ENCODE data around the gene YAP1. TPM values are rescaled to one million over a fixed set of nuclear protein-coding genes. Genes with fewer than 3 reads are reported as not detected.

YAP1 gene
- total and polyA plus RNA-seq, 7 experiments from 2014 or later, result 0.15 TPM; not detected in 6

DNA sequence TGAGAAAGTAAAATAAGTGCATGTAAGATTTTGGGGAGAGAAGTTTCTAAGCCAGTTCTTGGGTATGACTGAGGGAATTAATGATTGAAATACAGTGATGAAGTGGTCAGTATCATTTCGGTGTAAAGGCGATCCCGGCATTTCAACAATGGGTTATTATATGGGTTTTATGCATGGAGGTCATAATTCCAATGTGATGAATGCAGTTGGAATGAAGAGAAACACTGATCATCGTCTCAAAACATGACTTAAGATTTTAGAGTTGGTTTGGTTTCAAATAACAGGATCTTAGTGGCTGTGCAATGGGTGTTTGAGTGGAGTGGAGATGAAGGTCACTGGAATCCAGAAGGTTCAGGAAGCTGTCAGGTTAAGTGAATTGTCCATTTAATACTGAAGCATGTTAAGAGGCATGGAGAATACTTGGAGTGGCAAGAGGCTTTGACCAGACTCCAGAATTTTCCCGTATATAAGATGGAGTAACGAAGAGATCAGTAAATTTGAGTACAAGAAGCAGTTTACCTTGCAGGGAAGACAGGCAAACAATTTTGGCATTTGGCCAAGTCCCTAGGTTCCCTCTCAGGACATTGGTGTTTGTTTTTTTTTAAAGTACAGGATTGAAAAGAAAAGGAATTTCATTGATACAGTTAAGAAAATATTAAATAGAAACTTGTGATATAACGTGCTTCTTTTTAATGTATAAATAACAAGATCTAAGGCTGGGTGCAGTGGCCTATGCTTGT lies 110.7 kb downstream of the YAP1 start:
- intact Hi-C loops (cut with micrococcal nuclease), result no loop called here
- CTCF ChIA-PET, result no interaction called here

DNA sequence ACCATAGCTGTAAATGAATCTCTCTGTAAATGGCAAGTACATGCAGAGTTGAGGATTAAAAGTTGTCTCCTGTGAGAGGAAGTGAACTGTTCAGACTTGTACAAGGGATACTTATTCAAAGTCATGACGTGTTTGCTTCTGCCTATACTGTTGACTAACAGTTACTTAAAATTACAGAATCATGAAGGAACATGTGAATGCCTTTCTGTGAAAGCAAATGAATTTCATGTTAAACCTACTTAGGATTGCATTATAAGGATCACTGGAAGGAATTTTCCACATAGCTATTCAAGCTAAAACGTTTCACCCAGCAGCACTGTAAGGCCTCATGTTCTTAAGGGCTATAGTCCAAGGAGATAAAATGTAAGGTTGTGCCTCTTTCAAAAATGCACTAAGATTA lies 113.6 kb downstream of the YAP1 start:
- ChIA-PET POLR2A (no interaction called here), CTCF (no interaction called here)
- Mint-ChIP-seq H3K4me3 (no peak overlapping the region), H3K4me1 (peaks cover 0 to 3% (median 0%) of the 10 kb centered on the region in 7 donors), H3K27ac (no peak overlapping the region), H3K27me3 (peaks cover 0 to 10% (median 10%) of the 10 kb centered on the region in 5 donors), H3K36me3 (no peaks in the 10 kb centered on the region), H3K9me3 (no peaks in the 10 kb centered on the region)
- Histone ChIP-seq H3K4me1 (ENCODE audit: control insufficient read depth in 2 of 2, insufficient read depth in 2 of 2, low read length in 2 of 2) (no peaks in the 10 kb centered on the region), H3K27ac (ENCODE audit: low read depth, low read length) (no peak overlapping the region), H3K36me3 (ENCODE audit: control insufficient read depth in 2 of 3, insufficient read depth in 3 of 3, low read length in 3 of 3) (no peaks in the 10 kb centered on the region), H3K4me3 (ENCODE audit: low read length) (no peak overlapping the region), H3K27me3 (ENCODE audit: control insufficient read depth in 2 of 2, insufficient read depth in 2 of 2, low read length in 2 of 2) (peaks cover 0 to 7% of the 10 kb centered on the region in 2 donors), H3K9me3 (ENCODE audit: control insufficient read depth in 2 of 3, low read length in 3 of 3) (no peaks in the 10 kb centered on the region)
- intact Hi-C loops (cut with micrococcal nuclease), result no loop called here
- no peak for ATAC-seq
- no peak for DNase-seq

More for the DNA sequence above, 110.7 kb downstream of the YAP1 start:
- H3K27ac Mint-ChIP-seq, result no peak overlapping the region
- H3K36me3 ChIP-seq (ENCODE audit: control insufficient read depth in 2 of 3, insufficient read depth in 3 of 3, low read length in 3 of 3), result no peaks in the 10 kb centered on the region
- no peak for DNase-seq
- no peaks in the 10 kb centered on the region for H3K36me3 Mint-ChIP-seq
- H3K9me3 ChIP-seq (ENCODE audit: control insufficient read depth in 2 of 3, low read length in 3 of 3), result no peaks in the 10 kb centered on the region
- no peak overlapping the region for H3K27ac ChIP-seq (ENCODE audit: low read depth, low read length)
- H3K4me1 Mint-ChIP-seq, result peaks cover 0 to under 1% (median 0%) of the 10 kb centered on the region in 7 donors
- no peak for ATAC-seq
- no peak overlapping the region for H3K4me3 Mint-ChIP-seq
- peaks cover 7 to 15% (median 9%) of the 10 kb centered on the region in 5 donors for H3K27me3 Mint-ChIP-seq
- H3K9me3 Mint-ChIP-seq, result no peaks in the 10 kb centered on the region
- peaks cover 0 to 7% of the 10 kb centered on the region in 2 donors for H3K27me3 ChIP-seq (ENCODE audit: control insufficient read depth in 2 of 2, insufficient read depth in 2 of 2, low read length in 2 of 2)
- POLR2A ChIA-PET, result no interaction called here
- no peaks in the 10 kb centered on the region for H3K4me1 ChIP-seq (ENCODE audit: control insufficient read depth in 2 of 2, insufficient read depth in 2 of 2, low read length in 2 of 2)
- no peak overlapping the region for H3K4me3 ChIP-seq (ENCODE audit: low read length)

DNA sequence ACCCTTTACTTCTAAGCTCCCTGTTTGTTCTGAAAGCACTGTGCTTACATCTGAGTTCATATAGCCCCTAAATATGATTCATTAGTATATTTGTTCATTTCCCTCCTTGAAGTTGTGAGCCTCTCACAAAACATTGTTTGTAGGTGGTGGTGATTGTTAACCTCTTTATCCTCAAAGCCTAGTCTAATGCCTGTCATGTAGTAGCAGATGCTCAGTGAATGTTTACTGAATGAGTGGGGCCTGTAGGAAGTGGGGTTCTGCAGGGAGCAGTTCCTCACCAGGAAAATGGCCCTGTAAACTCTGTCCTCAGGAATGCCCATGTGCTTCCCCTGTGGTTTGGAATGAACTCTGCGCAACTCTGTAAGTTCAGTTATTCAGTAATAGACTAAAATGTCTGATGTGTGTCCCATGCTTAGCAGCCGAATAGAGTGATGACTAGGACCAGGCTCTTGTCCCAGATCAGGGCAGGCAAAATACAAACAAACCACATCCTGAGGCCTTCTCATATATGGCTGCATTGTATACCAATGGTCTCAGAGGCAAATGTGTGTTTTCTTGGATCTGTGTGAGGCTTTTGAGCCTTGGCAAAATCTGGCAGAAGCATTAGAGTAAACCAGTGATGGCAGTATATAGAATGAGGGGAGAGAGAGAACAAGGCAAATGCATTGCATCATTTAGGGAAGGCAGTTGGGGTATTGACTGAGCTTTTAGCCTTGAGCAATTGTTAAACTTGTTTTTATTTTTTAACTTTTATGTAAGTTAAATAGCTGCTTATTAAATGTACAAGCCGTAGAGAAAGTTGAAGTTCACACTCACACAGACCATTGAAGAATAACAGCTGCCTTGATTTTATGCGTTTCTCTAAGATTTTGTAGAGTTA lies 115.7 kb downstream of the YAP1 start:
- H3K36me3 ChIP-seq (ENCODE audit: control insufficient read depth in 2 of 3, insufficient read depth in 3 of 3, low read length in 3 of 3), result no peaks in the 10 kb centered on the region
- no peak overlapping the region for H3K27ac Mint-ChIP-seq
- no peak overlapping the region for H3K4me3 Mint-ChIP-seq
- DNase-seq (no peak), ATAC-seq (no peak)
- H3K9me3 ChIP-seq (ENCODE audit: control insufficient read depth in 2 of 3, low read length in 3 of 3), result no peaks in the 10 kb centered on the region
- H3K36me3 Mint-ChIP-seq, result no peaks in the 10 kb centered on the region
- H3K9me3 Mint-ChIP-seq, result no peaks in the 10 kb centered on the region
- H3K4me3 ChIP-seq (ENCODE audit: low read length), result no peak overlapping the region
- ChIA-PET CTCF (interaction anchor here (0.6 kb wide), 1 partner anchor 441 kb away, joined by 3 read pairs; no protein-coding TSS in a partner anchor), POLR2A (no interaction called here)
- peaks cover 0 to 3% (median 0%) of the 10 kb centered on the region in 7 donors for H3K4me1 Mint-ChIP-seq
- no peaks in the 10 kb centered on the region for H3K27me3 ChIP-seq (ENCODE audit: control insufficient read depth in 2 of 2, insufficient read depth in 2 of 2, low read length in 2 of 2)
- peaks cover 4 to 21% (median 4%) of the 10 kb centered on the region in 5 donors for H3K27me3 Mint-ChIP-seq
- H3K4me1 ChIP-seq (ENCODE audit: control insufficient read depth in 2 of 2, insufficient read depth in 2 of 2, low read length in 2 of 2), result no peaks in the 10 kb centered on the region
- H3K27ac ChIP-seq (ENCODE audit: low read depth, low read length), result no peak overlapping the region
- intact Hi-C loops (cut with micrococcal nuclease), result no loop called here

DNA sequence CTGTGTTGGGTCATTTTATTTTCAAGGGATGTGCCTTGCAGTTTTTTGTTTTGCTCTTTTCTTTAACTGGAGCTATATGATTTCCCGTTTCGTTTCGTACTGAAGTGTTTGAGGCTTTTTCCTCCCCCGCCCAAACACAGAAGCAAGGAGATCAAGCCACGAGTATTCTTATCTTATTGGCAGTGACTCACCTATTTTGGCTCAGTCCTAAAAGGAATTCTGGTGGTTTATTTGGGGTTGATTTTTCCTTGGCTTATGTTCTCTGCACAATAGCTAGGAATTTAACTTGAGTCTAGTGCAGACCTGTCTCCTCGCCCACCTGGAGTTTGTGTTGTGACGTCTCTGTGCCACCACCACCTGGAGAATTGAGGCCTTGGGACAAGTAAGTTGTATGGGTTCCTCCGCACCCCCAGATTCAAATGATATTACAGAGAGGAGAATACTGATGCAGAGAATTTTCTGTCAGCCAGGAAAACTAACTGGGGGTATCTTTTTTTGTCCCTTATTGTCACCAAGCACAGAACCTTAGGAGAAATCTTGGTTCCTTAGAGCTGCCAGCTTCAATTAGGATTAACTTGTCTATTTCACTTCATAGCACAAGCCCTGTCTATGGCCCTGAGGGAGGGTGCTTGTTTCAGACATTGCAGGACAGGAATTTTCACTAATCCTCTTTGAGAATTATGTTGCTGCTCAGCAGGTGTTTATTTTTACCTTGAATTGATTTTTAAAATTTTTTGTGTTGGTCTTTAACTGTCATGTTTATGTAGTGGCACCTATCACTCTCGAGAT lies 116.6 kb downstream of the YAP1 start:
- Mint-ChIP-seq H3K27ac (no peak overlapping the region), H3K4me3 (no peak overlapping the region), H3K9me3 (no peaks in the 10 kb centered on the region), H3K36me3 (no peaks in the 10 kb centered on the region), H3K27me3 (peaks cover 9 to 30% (median 11%) of the 10 kb centered on the region in 5 donors), H3K4me1 (peaks cover 0 to 3% (median 0%) of the 10 kb centered on the region in 7 donors)
- no peak for ATAC-seq
- intact Hi-C loops (cut with micrococcal nuclease), result no loop called here
- H3K36me3 ChIP-seq (ENCODE audit: control insufficient read depth in 2 of 3, insufficient read depth in 3 of 3, low read length in 3 of 3), result no peaks in the 10 kb centered on the region
- no peaks in the 10 kb centered on the region for H3K4me1 ChIP-seq (ENCODE audit: control insufficient read depth in 2 of 2, insufficient read depth in 2 of 2, low read length in 2 of 2)
- H3K27me3 ChIP-seq (ENCODE audit: control insufficient read depth in 2 of 2, insufficient read depth in 2 of 2, low read length in 2 of 2), result no peaks in the 10 kb centered on the region
- no peak overlapping the region for H3K27ac ChIP-seq (ENCODE audit: low read depth, low read length)
- no peak overlapping the region for H3K4me3 ChIP-seq (ENCODE audit: low read length)
- POLR2A ChIA-PET, result no interaction called here
- CTCF ChIA-PET, result no interaction called here
- DNase-seq, result no peak
- H3K9me3 ChIP-seq (ENCODE audit: control insufficient read depth in 2 of 3, low read length in 3 of 3), result no peaks in the 10 kb centered on the region

DNA sequence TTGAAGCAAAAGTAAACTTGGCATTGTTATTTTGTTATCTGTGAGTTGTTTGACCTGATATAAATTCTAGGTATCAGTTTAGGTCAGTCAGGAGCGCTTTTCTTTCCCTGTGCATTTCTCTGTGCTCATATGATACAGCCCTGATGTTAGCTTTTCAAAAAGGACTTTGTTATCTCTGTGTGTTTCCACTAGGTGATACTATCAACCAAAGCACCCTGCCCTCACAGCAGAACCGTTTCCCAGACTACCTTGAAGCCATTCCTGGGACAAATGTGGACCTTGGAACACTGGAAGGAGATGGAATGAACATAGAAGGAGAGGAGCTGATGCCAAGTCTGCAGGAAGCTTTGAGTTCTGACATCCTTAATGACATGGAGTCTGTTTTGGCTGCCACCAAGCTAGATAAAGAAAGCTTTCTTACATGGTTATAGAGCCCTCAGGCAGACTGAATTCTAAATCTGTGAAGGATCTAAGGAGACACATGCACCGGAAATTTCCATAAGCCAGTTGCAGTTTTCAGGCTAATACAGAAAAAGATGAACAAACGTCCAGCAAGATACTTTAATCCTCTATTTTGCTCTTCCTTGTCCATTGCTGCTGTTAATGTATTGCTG lies 119.4 kb downstream of the YAP1 start:
- Histone ChIP-seq H3K36me3 (ENCODE audit: control insufficient read depth in 2 of 3, insufficient read depth in 3 of 3, low read length in 3 of 3) (no peaks in the 10 kb centered on the region), H3K4me3 (ENCODE audit: low read length) (no peak overlapping the region), H3K9me3 (ENCODE audit: control insufficient read depth in 2 of 3, low read length in 3 of 3) (no peaks in the 10 kb centered on the region), H3K27me3 (ENCODE audit: control insufficient read depth in 2 of 2, insufficient read depth in 2 of 2, low read length in 2 of 2) (no peaks in the 10 kb centered on the region), H3K27ac (ENCODE audit: low read depth, low read length) (no peak overlapping the region), H3K4me1 (ENCODE audit: control insufficient read depth in 2 of 2, insufficient read depth in 2 of 2, low read length in 2 of 2) (no peaks in the 10 kb centered on the region)
- Mint-ChIP-seq H3K27me3 (peaks cover 15 to 36% (median 20%) of the 10 kb centered on the region in 5 donors), H3K27ac (no peak overlapping the region), H3K4me1 (peaks cover 0 to 3% (median 0%) of the 10 kb centered on the region in 7 donors), H3K4me3 (no peak overlapping the region), H3K9me3 (no peaks in the 10 kb centered on the region), H3K36me3 (no peaks in the 10 kb centered on the region)
- DNase-seq (no peak), ATAC-seq (no peak)
- ChIA-PET CTCF (no interaction called here), POLR2A (no interaction called here)
- intact Hi-C loops (cut with micrococcal nuclease), result no loop called here

DNA sequence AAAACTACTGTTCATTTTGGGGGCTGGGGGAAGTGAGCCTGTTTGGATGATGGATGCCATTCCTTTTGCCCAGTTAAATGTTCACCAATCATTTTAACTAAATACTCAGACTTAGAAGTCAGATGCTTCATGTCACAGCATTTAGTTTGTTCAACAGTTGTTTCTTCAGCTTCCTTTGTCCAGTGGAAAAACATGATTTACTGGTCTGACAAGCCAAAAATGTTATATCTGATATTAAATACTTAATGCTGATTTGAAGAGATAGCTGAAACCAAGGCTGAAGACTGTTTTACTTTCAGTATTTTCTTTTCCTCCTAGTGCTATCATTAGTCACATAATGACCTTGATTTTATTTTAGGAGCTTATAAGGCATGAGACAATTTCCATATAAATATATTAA lies 119.9 kb downstream of the YAP1 start:
- ChIA-PET CTCF (no interaction called here), POLR2A (no interaction called here)
- intact Hi-C loops (cut with micrococcal nuclease), result no loop called here
- Mint-ChIP-seq H3K9me3 (no peaks in the 10 kb centered on the region), H3K36me3 (no peaks in the 10 kb centered on the region), H3K27me3 (peaks cover 15 to 36% (median 25%) of the 10 kb centered on the region in 5 donors), H3K4me1 (peaks cover 0 to 3% (median 0%) of the 10 kb centered on the region in 7 donors), H3K4me3 (no peak overlapping the region), H3K27ac (no peak overlapping the region)
- ATAC-seq, result no peak
- no peaks in the 10 kb centered on the region for H3K9me3 ChIP-seq (ENCODE audit: control insufficient read depth in 2 of 3, low read length in 3 of 3)
- H3K4me1 ChIP-seq (ENCODE audit: control insufficient read depth in 2 of 2, insufficient read depth in 2 of 2, low read length in 2 of 2), result no peaks in the 10 kb centered on the region
- no peak overlapping the region for H3K4me3 ChIP-seq (ENCODE audit: low read length)
- no peaks in the 10 kb centered on the region for H3K36me3 ChIP-seq (ENCODE audit: control insufficient read depth in 2 of 3, insufficient read depth in 3 of 3, low read length in 3 of 3)
- no peaks in the 10 kb centered on the region for H3K27me3 ChIP-seq (ENCODE audit: control insufficient read depth in 2 of 2, insufficient read depth in 2 of 2, low read length in 2 of 2)
- no peak for DNase-seq
- no peak overlapping the region for H3K27ac ChIP-seq (ENCODE audit: low read depth, low read length)
